ENCODE results near the gene CARMIL1.

The CARMIL1 gene

DNA sequence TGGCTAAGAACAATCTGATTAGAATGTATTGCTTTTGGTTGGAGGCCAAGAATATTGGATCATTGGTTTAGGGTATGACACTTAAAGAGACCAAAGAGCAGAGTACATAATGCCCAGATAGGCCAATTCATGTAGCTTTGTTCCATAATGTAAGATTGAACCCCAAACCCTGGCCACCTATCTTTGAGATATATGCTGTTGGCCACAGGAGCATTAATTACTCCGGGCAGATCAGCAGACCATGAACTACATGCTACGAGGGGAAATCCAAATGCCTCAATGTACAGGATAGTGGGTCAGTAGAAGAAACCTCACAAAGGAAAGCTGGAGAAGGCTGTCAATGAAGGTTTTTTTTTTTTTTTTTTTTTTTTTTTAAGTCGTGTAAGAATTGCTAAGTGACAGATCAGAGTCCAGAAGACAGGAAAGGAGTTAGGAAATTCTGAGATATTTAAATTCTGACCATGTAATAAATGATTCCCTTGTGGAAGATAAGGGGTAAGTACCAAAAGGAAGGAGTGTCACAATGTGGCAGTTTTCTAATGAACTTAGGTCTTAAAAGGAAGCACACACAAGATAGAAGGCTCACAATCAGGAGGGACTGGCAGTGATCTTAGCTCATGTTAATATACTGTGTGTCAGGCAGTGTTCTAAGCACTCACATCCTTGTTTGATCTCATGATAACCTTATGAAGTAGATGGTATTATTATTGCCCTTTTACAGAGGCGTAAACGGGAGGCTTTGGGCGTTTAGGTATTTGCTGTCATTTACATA is 61.4 kb downstream of the CARMIL1 start:
- no peak for DNase-seq

DNA sequence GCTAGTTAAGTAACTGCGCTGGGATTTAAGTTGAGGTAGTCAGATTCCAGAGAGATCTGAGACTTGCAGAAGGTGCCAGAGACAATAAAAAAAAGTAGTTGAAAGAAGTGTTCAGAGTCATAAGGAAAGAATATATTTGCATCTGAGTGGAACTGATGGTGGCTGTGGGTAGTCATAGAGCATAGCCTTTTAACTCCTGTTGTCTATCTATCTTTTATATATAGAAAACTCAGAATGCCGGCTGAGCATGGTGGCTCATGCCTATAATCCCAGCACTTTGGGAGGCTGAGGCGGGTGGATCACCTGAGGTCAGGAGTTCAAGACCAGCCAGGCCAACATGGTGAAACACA is 62.0 kb downstream of the CARMIL1 start:
- DNase-seq = no peak

DNA sequence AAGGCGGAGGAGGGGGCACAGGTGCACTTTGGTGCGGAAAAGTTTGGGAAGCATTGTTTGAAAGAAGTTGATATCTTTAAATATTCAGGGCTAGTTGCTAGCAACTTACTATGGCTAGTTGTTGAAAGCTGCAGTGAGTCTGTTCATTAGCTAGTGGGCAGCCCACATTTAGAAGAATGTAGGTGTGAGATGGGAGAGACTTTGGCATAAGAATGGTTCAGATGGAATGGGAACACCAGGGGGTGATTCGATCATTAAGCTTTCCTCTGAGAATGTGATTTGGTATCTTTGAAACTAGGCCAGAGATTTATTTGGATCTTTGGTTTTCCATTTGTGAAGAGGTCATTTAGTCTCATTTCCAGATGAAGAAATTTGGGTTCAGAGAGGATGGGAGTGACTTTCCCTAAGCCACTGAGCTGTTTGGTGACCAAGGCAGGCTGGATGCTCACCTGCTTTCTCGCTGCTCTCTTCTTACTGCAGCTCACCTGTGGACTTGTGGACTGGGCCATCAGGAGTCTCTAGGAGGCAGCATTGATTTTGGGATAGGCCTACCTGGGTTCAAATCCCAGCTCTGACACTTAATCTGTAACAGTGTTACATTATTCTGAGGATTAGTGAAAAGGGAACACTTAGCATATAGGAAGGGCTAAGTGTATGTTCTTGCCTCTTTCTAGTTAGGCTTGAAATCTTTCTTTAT is 62.9 kb downstream of the CARMIL1 start:
- no peak for DNase-seq

DNA sequence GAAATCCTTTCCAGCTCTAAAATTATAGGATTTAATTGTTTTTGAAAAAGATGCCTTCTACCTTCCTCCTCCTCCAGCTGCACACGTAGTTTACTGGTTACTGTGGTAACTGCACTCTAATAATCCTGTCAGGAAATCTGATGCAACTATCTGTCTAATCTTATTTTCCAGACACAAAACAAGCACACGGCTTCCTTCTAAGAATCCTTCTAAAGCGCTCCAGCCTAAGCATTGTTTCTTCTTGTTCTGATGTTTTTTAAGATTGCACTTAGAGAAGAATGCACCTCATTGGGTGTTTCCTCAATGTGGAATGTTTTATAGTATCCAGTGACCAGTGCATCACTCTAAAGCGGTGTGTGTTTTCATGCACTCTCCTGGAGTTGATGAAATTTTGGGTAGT is 63.6 kb downstream of the CARMIL1 start:
- no peak for DNase-seq

DNA sequence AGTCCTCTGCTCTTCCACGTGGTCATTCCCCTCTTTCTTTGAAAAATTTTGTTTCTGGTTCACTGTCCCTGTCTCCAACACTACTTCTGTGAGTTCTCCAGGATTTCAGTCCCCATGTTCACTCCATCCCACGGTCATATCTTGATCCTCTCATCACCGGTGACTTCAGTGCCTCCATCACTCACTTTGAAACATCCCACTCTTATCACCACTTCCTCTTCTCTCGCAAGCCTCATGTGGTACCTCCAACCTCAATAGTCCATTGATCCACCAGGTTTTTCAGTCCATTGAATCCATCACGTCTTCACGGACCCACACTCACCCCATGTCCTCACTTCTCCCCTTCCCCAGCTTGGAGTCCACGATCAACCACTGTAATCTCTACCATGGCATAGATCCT is 64.8 kb downstream of the CARMIL1 start:
- no peak for DNase-seq

DNA sequence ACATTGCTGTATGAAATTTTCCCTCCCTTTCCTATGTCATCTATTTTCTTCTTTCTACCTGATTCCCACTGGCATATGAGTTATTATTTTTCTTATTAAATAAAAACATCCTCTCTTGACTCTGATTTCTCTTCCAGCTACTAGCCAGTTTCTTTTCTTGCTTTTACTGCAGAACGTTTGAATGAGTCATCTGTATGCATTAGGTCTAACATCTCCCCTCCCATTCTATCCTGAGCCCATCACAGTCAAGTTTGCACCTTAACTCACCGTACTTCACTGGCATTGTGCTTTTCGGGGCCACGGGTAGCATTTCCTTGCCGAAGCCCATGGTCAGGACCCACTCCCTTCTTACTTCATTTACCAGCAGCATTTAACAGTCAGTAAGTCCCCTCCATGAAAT is 65.7 kb downstream of the CARMIL1 start:
- no peak for DNase-seq

DNA sequence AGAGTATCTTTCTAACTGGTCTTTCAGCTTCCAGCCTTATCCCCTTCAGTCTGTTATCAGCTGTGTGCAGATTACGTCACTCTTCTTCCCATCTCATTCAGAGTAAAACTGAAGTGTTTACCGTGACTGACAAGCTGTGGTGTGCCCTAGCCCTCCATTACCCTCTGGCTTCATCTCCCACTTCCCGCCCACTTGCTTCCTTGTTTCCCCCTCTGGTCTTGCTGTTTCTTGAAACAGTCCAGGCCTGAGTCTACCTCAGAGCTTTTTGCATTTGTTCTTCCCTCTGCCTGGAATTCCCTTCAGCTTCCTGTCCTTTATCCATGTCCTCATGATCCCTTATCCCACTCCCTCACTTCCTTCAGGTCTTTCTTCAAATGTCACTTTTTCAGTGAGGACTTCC is 66.9 kb downstream of the CARMIL1 start:
- no peak for DNase-seq

DNA sequence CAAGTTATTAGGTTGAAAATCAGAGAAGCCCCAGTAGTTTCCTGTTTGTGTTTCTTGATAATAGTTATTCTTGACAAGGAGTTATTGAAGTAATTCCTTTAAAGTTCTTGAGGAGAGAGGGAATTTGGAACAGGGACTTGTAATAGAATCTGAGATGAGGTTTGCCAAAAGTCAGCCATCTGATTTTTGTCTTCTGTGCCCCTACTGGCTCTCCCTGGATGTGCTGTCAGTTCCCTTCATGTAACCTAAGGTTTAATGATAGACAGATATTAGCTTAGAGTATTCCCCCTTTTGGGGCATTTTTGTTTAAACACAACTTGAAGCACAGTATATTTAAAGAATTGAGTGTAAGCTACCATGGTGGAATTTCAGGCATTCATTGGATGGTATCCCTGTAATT is 71.4 kb downstream of the CARMIL1 start:
- DNase-seq = no peak

DNA sequence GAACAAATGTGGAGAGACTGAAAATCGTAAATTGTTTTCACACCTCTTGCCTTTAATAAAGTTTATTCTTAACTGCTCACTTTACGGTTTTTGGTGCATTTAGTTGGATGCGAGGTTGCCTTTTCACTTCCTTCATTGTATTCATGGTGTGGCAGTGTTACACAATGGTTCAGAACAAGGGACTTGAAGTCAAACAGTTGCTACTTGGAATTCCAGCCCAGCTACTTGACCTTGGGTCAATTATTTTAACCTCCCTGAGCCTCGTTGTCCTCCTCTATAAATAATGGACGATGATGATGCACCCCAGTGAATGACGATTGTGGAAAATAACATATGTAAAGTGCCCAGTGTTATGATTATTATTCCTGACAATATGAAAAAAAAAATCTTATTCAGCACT is 72.3 kb downstream of the CARMIL1 start:
- DNase-seq = no peak

DNA sequence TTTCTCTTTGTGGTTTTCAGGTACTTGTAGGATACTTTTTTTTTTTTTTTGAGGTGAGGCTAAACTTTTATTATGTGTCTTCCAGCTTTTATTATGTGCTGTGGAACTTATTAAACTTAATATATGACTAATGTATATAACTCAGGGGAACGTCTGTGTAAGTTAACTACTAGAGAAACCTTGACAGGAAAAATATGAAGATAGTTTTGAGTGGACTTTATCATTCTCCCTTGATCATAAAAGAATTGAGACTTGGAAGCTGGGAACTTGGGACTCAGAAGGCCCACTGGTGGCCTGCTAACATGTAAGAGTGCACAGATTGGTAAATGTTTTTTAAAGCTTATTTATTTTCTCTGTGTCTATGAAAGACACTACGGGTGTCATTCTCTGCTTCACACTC is 73.1 kb downstream of the CARMIL1 start:
- DNase-seq = no peak

DNA sequence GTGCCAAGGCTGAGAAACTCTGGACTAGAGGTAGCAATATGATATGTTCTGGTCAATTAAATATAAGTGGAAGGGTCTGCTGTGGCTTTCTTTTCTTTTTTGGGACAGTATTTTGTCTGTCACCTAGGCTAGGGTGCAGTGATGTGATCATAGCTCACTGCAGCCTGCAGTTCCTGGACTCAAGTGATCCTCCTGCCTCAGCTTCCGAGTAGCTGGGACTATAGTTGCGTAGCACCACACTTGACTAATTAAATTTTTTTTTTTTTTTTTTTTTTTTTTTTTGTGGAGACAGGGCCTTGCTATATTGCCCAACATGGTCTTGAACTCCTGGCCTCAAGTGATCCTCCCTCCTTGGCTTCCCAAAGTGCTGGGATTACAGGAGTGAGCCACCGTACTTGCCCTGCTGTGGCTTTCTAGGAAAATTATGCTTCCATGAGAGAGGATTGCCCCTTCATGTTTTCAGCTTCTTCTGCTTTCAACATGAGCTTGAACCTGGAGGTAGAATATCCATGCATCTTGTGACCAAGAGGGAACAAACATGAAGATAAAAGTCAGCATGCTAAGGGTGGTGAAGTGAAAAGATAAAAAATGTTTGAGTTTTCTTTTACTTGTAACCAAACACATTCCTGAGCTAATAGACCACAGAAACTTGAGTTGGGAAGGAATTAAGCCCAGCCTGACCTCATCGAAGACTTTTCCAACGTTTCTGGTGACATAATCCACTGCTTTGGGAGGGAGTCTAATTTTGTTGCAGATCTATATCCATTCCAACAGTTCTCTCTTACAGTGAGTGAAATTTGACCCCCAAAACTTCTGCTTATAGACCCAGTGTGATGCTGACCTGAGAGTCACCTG is 75.1 kb downstream of the CARMIL1 start:
- DNase-seq = no peak

DNA sequence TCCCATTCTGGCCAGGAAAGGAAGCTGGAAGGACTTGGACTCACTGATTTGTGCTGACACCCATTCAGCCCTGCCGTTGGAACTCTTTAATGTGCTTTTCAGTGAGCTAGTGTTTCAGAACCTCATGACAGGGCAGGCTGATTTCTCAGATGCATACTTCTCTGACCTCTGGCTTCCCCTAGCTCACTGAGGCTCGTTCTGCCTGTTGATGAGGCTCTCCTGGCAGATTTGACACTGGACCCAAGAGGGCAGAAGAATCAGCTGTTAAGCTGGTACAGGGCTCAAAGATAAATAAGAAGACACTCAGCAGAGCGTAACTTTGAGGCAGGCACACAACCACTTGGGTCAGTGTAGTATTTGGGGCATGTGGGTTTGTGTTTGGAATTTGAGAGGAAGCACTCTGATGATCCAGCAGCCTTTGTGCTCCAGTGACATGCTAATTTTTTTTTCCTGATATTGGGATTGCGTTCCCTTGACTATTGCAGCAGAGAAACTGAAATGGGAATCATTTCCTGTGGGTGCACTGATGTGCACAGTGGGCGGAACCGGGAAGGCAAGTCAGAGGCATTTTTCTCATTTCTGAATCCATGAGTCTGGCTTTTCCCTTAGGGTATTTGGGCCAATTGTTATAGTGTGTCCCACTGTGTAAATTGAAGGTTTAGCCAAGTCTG is 80.2 kb downstream of the CARMIL1 start:
- no peak for DNase-seq

DNA sequence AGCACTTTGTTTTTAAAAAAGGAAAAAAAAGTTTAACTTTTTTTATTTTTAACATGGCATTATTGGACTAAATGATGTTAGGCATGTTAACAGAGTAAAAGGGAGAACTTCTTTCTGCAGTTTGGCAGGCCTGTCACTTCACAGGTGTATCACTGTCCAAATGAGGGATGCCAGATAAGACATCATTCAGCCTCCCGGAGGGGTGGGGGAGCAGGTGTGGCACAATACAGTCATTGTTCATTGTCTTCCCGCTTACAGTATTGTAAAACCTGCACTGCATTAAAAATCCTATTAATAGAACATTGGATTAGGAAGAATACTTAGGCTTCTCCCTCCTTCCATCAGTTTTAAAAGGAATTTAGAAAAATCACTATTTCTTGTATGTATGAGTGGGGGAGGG is 80.7 kb downstream of the CARMIL1 start:
- DNase-seq = no peak

DNA sequence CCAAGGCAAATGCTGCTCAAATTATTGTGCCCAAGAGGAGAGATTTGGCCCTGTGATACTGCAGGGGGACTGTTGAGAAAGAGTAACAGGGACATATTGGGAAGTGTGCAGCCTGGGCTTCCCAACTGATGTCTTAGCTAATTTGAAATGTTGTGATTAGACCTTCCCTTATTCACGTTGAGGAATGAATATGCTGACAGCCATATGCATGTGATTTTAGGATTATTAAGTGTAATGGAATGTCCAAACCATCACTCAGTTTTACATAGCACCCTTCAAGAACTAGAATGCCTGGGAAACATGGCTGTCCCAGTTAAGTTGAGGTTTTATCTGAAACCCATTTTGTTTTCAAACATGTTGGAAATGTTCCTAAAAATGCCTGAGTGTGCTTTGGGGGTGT is 81.4 kb downstream of the CARMIL1 start:
- DNase-seq = no peak

DNA sequence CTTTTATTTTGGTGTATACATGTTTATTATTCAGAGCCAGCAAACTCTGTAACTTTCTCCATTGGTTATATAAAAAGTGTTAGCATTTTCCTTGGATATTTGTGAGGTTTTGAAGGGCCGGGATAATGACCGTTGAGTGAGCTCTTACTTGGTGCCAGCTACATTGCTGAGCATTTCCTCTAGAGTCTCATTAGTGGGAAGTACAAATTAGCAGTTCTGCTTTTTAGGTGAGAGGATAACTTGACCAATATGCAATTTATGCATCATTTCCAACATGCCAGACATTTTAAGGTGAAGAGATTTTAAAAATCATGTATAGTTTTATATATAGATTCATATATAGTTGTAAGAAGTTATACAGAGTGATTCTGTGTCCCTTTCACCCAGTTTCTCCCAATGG is 84.3 kb downstream of the CARMIL1 start:
- no peak for DNase-seq

DNA sequence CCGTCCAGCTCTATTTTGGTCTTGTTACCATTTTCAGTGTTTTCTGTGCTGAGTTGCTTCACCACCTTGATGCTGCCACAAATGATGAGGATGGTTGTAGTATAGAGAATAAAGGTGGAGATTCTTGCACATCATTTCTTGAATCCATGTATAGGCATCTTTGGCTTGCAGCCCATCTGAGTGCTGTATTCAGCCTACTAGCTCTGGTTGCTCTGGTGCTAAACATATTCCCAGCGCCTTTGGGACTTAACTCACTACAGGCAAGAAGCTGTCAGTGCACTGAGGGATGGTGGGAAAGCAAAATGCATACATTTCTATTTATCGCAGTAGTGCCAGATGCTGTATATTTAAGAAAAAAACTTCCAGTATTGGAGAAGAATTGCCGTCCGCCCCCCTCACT is 86.0 kb downstream of the CARMIL1 start:
- DNase-seq = no peak

DNA sequence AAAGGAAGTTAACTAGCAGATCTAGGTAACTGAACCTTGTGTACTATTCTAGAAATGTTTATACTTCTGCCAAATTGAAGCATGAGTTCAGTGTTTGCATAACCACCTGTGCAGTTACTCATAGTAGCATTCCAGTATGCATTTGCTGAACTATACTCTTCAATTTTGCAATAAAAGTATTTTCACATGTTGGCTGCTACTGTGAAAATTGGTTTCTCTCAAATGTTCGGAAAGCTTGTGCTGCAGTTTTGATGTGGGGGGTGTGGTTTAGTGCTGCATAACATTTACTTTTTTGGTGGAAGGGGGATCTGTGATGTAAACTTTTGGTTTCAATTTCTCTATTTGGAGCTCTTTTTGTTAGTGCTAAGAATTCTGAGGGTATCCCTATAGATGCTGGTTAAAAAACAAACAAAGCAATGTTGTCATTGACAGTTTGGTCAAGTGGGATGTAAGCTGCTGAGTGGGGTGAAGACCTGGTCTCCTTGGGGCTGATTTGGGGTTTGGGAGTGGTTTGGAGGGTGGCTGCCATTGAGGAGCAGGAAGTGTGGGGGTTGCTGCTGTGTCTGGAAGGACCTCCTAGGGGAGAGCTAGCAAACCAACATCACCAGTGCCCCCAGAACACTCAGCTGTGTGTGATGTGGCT is 87.8 kb downstream of the CARMIL1 start:
- DNase-seq = no peak

DNA sequence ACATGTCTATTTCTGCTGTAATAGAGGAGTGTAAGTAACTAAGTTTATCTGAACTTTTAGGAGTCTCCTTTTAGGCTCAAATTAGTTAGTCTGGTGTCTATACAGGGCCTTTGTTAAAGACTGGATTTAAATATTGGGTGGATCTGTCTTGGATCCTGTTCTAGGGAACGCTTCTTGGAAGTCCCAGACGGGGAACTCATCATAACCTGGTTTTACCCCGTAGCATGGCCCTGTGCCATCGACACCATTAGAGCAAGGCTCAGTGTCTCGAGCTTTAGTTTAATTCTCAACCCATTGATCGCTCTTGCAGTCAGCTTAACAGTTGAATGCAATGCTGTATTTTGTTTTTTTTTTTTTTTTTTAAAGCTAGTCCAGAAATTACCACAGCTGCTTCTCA is 89.9 kb downstream of the CARMIL1 start:
- no peak for DNase-seq

DNA sequence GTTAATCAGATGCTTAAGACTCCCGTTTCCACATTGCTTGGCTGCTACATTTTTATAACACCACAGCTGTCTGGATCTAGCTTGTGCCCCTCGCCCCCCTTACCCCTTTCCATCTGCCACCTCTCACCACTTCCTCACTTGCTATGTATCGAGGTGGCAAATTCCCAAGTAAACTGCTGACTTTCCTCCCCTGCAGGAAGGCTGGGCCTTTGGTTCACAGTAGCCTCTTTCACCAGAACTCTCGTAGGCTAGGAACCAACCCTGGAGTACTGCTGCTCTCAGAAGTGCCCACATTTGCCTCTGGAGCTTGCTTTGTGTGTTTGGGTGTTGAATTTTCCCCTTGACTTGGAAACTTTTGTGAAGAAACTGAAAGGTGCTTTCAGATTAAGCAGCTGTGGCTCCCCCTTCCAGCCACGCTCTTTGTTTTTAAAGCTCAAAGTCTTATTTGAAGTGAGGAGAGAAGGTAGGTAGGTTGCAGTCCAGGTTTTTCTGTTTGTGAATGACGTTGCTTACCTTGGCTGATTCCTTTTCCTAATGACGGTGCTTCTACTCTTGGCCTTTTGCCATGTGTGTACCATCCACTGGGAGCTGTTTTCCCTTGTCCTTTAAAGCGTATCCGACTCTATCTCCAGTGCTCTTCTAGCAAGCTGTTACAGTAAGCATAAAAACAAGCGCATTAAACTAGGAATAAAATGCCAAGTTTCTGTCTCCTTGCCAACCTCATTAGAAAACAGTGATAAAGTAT is 90.4 kb downstream of the CARMIL1 start:
- no peak for DNase-seq

DNA sequence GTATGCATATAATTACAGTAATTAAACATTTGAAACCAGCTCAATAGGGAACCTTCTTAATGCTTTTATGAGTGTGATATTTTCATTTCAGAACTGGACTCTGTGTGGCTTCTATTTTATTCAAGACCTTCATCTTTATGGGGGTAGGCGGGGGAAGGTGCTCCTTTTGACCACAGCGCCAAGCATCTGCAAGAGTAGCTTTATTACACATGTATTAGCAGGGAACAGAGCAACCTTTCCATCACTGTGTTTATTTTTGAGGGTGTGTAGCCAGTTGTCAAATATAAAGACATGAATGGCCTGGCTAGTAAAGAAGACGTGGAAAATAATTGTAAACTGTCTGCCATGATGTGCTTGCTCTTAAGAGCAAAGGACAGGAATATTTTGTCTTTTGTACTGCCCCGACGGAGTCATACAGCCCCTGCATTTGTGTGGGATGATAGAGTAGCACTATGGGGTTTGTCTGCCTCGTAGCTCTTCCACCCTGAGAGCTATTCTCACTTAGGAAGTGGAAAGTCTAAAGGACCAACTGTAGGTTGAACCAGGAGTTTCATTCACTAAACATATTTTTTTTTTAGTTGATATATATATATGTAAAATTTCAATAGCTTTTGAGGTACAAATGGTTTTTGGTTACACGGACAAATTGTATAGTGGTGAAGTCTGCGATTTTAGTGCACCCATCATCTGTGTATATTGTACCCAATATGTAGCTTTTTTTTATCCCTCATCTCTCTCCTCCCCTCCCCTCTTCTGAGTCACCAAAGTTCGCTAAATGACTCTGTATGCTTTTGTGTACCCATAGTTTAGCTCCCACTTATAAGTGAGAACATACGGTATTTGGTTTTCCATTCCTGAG is 91.2 kb downstream of the CARMIL1 start:
- no peak for DNase-seq

DNA sequence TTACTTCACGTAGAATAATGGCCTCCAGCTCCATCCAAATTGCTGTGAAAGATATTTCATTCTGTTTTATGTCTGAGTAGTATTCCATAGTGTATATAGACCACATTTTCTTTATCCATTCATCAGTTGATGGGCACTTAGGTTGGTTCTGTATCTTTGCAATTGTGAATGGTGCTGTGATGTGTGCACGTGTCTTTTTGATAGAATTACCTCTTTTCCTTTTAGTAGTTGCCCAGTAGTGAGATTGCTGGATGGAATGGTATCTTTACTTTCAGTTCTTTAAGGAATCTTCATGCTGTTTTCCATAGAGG is 91.8 kb downstream of the CARMIL1 start:
- DNase-seq = no peak

Data from 8988T (cell line).